ENCODE results near the gene SALL1.

SALL1 gene

GRCh38 chr16:51155820-51156806, 5.0 kb upstream of the SALL1 start:
- no peak for DNase-seq

- no peak for DNase-seq
Measured at GRCh38 chr16:51155199-51155607, 4.1 kb upstream of the SALL1 start.

GRCh38 chr16:51154271-51155171, 3.5 kb upstream of the SALL1 start:
- DNase-seq, result no peak

GRCh38 chr16:51153577-51154031, 2.5 kb upstream of the SALL1 start:
- no peak for DNase-seq

- DNase-seq, result no peak
Measured at GRCh38 chr16:51152691-51153576, 1.9 kb upstream of the SALL1 start.

GRCh38 chr16:51151961-51152663, 1.0 kb upstream of the SALL1 start:
- DNase-seq, result no peak

GRCh38 chr16:51151435-51151960, 428 bp upstream of the SALL1 start:
- no peak for DNase-seq

- DNase-seq, result no peak
Measured at GRCh38 chr16:51150165-51150887, 744 bp downstream of the SALL1 start.

- no peak for DNase-seq
Measured at GRCh38 chr16:51149721-51150164, 1.3 kb downstream of the SALL1 start.

- no peak for DNase-seq
Measured at GRCh38 chr16:51149251-51149661, 1.8 kb downstream of the SALL1 start.

GRCh38 chr16:51148678-51149228, 2.3 kb downstream of the SALL1 start:
- no peak for DNase-seq

- DNase-seq, result no peak
Measured at GRCh38 chr16:51147776-51148677, 3.0 kb downstream of the SALL1 start.

GRCh38 chr16:51146256-51146924, 4.7 kb downstream of the SALL1 start:
- no peak for DNase-seq

- DNase-seq, result no peak
Measured at GRCh38 chr16:51144203-51144602, 6.9 kb downstream of the SALL1 start.

- DNase-seq, result no peak
Measured at GRCh38 chr16:51143196-51143977, 7.7 kb downstream of the SALL1 start.

GRCh38 chr16:51141541-51141940, 9.5 kb downstream of the SALL1 start:
- DNase-seq, result no peak

GRCh38 chr16:51141106-51141505, 10.0 kb downstream of the SALL1 start:
- DNase-seq, result no peak

GRCh38 chr16:51140112-51140511, 11.0 kb downstream of the SALL1 start:
- no peak for DNase-seq
